Measurements from ENCODE around the gene TRIM24.

TRIM24 gene

GRCh38 chr7:138510003-138510402 is 49.9 kb downstream of the TRIM24 start:
- H3K36me3 ChIP-seq (ENCODE audit: control insufficient read depth, insufficient read depth, low read length): peaks cover 10% of the 10 kb centered on the region
- H3K27me3 ChIP-seq (replicated peaks; ENCODE audit: control insufficient read depth, insufficient read depth, low read length, poor library complexity, severe bottlenecking): no peaks in the 10 kb centered on the region
- no peak overlapping the region for H3K4me3 ChIP-seq (ENCODE audit: insufficient read depth, low read depth, low read length, poor library complexity, severe bottlenecking)
- DNase-seq: no peak
- no peak overlapping the region for H3K27ac ChIP-seq (ENCODE audit: insufficient read depth, low read length, poor library complexity, severe bottlenecking)
- H3K4me1 ChIP-seq (ENCODE audit: control insufficient read depth, insufficient read depth, low read length, poor library complexity, severe bottlenecking): no peaks in the 10 kb centered on the region
- no peaks in the 10 kb centered on the region for H3K9me3 ChIP-seq (ENCODE audit: control insufficient read depth, low read length)

GRCh38 chr7:138512092-138512858 is 52.2 kb downstream of the TRIM24 start:
- no peak for DNase-seq
- Histone ChIP-seq H3K9me3 (ENCODE audit: control insufficient read depth, low read length) (no peaks in the 10 kb centered on the region), H3K27me3 (replicated peaks; ENCODE audit: control insufficient read depth, insufficient read depth, low read length, poor library complexity, severe bottlenecking) (no peaks in the 10 kb centered on the region), H3K4me3 (ENCODE audit: insufficient read depth, low read depth, low read length, poor library complexity, severe bottlenecking) (no peak overlapping the region), H3K36me3 (ENCODE audit: control insufficient read depth, insufficient read depth, low read length) (peaks cover 10% of the 10 kb centered on the region), H3K27ac (ENCODE audit: insufficient read depth, low read length, poor library complexity, severe bottlenecking) (no peak overlapping the region), H3K4me1 (ENCODE audit: control insufficient read depth, insufficient read depth, low read length, poor library complexity, severe bottlenecking) (no peaks in the 10 kb centered on the region)

- peaks cover 15% of the 10 kb centered on the region for H3K36me3 ChIP-seq (ENCODE audit: control insufficient read depth, insufficient read depth, low read length)
- H3K27me3 ChIP-seq (replicated peaks; ENCODE audit: control insufficient read depth, insufficient read depth, low read length, poor library complexity, severe bottlenecking): no peaks in the 10 kb centered on the region
- no peak for DNase-seq
- no peaks in the 10 kb centered on the region for H3K4me1 ChIP-seq (ENCODE audit: control insufficient read depth, insufficient read depth, low read length, poor library complexity, severe bottlenecking)
- no peak overlapping the region for H3K27ac ChIP-seq (ENCODE audit: insufficient read depth, low read length, poor library complexity, severe bottlenecking)
- H3K4me3 ChIP-seq (ENCODE audit: insufficient read depth, low read depth, low read length, poor library complexity, severe bottlenecking): no peak overlapping the region
- H3K9me3 ChIP-seq (ENCODE audit: control insufficient read depth, low read length): no peaks in the 10 kb centered on the region
Observed at GRCh38 chr7:138512885-138513284, 52.8 kb downstream of the TRIM24 start.

- H3K9me3 ChIP-seq (ENCODE audit: control insufficient read depth, low read length): no peaks in the 10 kb centered on the region
- no peak for DNase-seq
- H3K4me3 ChIP-seq (ENCODE audit: insufficient read depth, low read depth, low read length, poor library complexity, severe bottlenecking): no peak overlapping the region
- H3K27ac ChIP-seq (ENCODE audit: insufficient read depth, low read length, poor library complexity, severe bottlenecking): no peak overlapping the region
- H3K4me1 ChIP-seq (ENCODE audit: control insufficient read depth, insufficient read depth, low read length, poor library complexity, severe bottlenecking): no peaks in the 10 kb centered on the region
- no peaks in the 10 kb centered on the region for H3K27me3 ChIP-seq (replicated peaks; ENCODE audit: control insufficient read depth, insufficient read depth, low read length, poor library complexity, severe bottlenecking)
- peaks cover 15% of the 10 kb centered on the region for H3K36me3 ChIP-seq (ENCODE audit: control insufficient read depth, insufficient read depth, low read length)
Observed at GRCh38 chr7:138513344-138513871, 53.3 kb downstream of the TRIM24 start.

- Histone ChIP-seq H3K9me3 (ENCODE audit: control insufficient read depth, low read length) (no peaks in the 10 kb centered on the region), H3K4me3 (ENCODE audit: insufficient read depth, low read depth, low read length, poor library complexity, severe bottlenecking) (no peak overlapping the region), H3K27ac (ENCODE audit: insufficient read depth, low read length, poor library complexity, severe bottlenecking) (no peak overlapping the region), H3K27me3 (replicated peaks; ENCODE audit: control insufficient read depth, insufficient read depth, low read length, poor library complexity, severe bottlenecking) (no peaks in the 10 kb centered on the region), H3K4me1 (ENCODE audit: control insufficient read depth, insufficient read depth, low read length, poor library complexity, severe bottlenecking) (no peaks in the 10 kb centered on the region), H3K36me3 (ENCODE audit: control insufficient read depth, insufficient read depth, low read length) (peaks cover 17% of the 10 kb centered on the region)
- no peak for DNase-seq
Observed at GRCh38 chr7:138514044-138514443, 54.0 kb downstream of the TRIM24 start.

GRCh38 chr7:138515001-138515528 is 55.0 kb downstream of the TRIM24 start:
- peaks cover 24% of the 10 kb centered on the region for H3K36me3 ChIP-seq (ENCODE audit: control insufficient read depth, insufficient read depth, low read length)
- H3K4me1 ChIP-seq (ENCODE audit: control insufficient read depth, insufficient read depth, low read length, poor library complexity, severe bottlenecking): no peaks in the 10 kb centered on the region
- H3K9me3 ChIP-seq (ENCODE audit: control insufficient read depth, low read length): no peaks in the 10 kb centered on the region
- no peaks in the 10 kb centered on the region for H3K27me3 ChIP-seq (replicated peaks; ENCODE audit: control insufficient read depth, insufficient read depth, low read length, poor library complexity, severe bottlenecking)
- no peak overlapping the region for H3K27ac ChIP-seq (ENCODE audit: insufficient read depth, low read length, poor library complexity, severe bottlenecking)
- DNase-seq: no peak
- no peak overlapping the region for H3K4me3 ChIP-seq (ENCODE audit: insufficient read depth, low read depth, low read length, poor library complexity, severe bottlenecking)

GRCh38 chr7:138519061-138519798 is 59.2 kb downstream of the TRIM24 start:
- DNase-seq: no peak
- H3K4me1 ChIP-seq (ENCODE audit: control insufficient read depth, insufficient read depth, low read length, poor library complexity, severe bottlenecking): no peaks in the 10 kb centered on the region
- H3K27ac ChIP-seq (ENCODE audit: insufficient read depth, low read length, poor library complexity, severe bottlenecking): no peak overlapping the region
- no peak overlapping the region for H3K4me3 ChIP-seq (ENCODE audit: insufficient read depth, low read depth, low read length, poor library complexity, severe bottlenecking)
- no peaks in the 10 kb centered on the region for H3K27me3 ChIP-seq (replicated peaks; ENCODE audit: control insufficient read depth, insufficient read depth, low read length, poor library complexity, severe bottlenecking)
- H3K9me3 ChIP-seq (ENCODE audit: control insufficient read depth, low read length): no peaks in the 10 kb centered on the region
- peaks cover 23% of the 10 kb centered on the region for H3K36me3 ChIP-seq (ENCODE audit: control insufficient read depth, insufficient read depth, low read length)

- H3K4me1 ChIP-seq (ENCODE audit: control insufficient read depth, insufficient read depth, low read length, poor library complexity, severe bottlenecking): no peaks in the 10 kb centered on the region
- H3K27me3 ChIP-seq (replicated peaks; ENCODE audit: control insufficient read depth, insufficient read depth, low read length, poor library complexity, severe bottlenecking): no peaks in the 10 kb centered on the region
- H3K27ac ChIP-seq (ENCODE audit: insufficient read depth, low read length, poor library complexity, severe bottlenecking): no peak overlapping the region
- H3K9me3 ChIP-seq (ENCODE audit: control insufficient read depth, low read length): no peaks in the 10 kb centered on the region
- no peak overlapping the region for H3K4me3 ChIP-seq (ENCODE audit: insufficient read depth, low read depth, low read length, poor library complexity, severe bottlenecking)
- no peak for DNase-seq
- H3K36me3 ChIP-seq (ENCODE audit: control insufficient read depth, insufficient read depth, low read length): peaks cover 26% of the 10 kb centered on the region
Observed at GRCh38 chr7:138520742-138521141, 60.7 kb downstream of the TRIM24 start.

GRCh38 chr7:138521837-138522461 is 61.9 kb downstream of the TRIM24 start:
- no peak for DNase-seq
- Histone ChIP-seq H3K36me3 (ENCODE audit: control insufficient read depth, insufficient read depth, low read length) (peaks cover 31% of the 10 kb centered on the region), H3K4me1 (ENCODE audit: control insufficient read depth, insufficient read depth, low read length, poor library complexity, severe bottlenecking) (no peaks in the 10 kb centered on the region), H3K9me3 (ENCODE audit: control insufficient read depth, low read length) (no peaks in the 10 kb centered on the region), H3K27ac (ENCODE audit: insufficient read depth, low read length, poor library complexity, severe bottlenecking) (no peak overlapping the region), H3K4me3 (ENCODE audit: insufficient read depth, low read depth, low read length, poor library complexity, severe bottlenecking) (no peak overlapping the region), H3K27me3 (replicated peaks; ENCODE audit: control insufficient read depth, insufficient read depth, low read length, poor library complexity, severe bottlenecking) (no peaks in the 10 kb centered on the region)

All from effector memory CD4-positive, alpha-beta T cell (primary cell).